ENCODE measurements around the gene GSE1.
"Not testable (repeated sequence)": the region's sequence is repeated elsewhere in the genome, so short reads cannot be mapped to it uniquely, and the experiment has no call there.

The GSE1 gene

DNA sequence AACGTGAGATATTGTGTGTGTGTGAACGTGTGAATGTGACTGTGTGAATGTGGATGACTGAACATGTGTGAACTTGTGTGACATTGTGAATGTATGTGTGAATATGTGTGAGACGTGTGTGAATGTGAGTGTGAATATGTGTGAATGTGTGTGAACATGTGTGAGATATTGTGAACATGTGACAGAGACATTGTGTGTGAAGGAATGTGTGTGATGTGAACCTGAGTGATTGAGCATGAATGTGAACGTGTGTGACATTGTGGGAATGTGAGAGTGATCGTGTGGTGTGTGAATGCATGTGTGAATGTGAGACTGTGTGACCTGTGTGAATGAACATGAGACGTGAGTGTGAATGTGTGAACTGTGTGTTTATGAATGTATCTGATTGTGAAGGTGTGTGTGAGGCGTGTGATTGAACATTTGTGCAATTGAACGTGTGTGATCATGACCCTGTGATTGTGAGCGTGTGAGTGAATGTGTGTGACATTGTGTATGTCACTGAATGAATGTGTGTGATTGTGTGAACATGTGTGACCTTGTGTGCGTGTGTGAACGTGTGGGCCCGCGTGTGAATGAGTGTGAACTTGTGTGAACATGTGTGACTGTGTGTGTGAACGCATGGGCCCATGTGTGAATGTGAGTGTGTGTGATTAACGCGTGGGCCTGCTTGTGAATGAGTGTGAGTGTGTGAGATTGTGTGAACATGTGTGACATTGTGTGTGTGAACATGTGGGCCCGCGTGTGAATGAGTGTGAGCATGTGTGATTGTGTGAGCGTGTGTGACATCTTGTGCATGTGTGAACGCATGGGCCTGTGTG, 23.2 kb upstream of the GSE1 start:
- DNase-seq (ENCODE audit: low read depth in 2 of 2), result no peak

GRCh38 chr16:85590506-85590832, 22.7 kb upstream of the GSE1 start:
- DNase-seq (ENCODE audit: low read depth in 2 of 2), result no peak

GRCh38 chr16:85591381-85591780, 21.7 kb upstream of the GSE1 start:
- DNase-seq (ENCODE audit: low read depth in 2 of 2), result no peak

DNA sequence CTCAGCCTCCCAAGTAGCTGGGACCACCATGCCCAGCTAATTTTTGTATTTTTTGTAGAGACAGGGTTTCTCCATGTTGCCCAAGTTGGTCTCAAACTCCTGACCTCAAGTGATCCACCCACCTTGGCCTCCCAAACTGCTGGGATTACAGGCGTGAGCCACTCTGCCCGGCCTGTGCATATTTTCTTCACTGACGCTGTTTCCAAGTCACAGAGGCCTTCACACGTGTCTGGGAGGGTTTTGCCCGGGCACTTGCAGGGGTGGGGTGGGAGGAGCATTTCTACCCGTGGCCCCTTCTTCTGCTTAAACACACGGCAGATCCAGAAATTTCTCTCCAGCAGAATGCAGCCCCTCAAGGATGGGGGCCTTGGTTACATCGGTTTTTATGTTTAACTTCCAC, 20.8 kb upstream of the GSE1 start:
- not testable (repeated sequence) for DNase-seq (ENCODE audit: low read depth in 2 of 2)

DNA sequence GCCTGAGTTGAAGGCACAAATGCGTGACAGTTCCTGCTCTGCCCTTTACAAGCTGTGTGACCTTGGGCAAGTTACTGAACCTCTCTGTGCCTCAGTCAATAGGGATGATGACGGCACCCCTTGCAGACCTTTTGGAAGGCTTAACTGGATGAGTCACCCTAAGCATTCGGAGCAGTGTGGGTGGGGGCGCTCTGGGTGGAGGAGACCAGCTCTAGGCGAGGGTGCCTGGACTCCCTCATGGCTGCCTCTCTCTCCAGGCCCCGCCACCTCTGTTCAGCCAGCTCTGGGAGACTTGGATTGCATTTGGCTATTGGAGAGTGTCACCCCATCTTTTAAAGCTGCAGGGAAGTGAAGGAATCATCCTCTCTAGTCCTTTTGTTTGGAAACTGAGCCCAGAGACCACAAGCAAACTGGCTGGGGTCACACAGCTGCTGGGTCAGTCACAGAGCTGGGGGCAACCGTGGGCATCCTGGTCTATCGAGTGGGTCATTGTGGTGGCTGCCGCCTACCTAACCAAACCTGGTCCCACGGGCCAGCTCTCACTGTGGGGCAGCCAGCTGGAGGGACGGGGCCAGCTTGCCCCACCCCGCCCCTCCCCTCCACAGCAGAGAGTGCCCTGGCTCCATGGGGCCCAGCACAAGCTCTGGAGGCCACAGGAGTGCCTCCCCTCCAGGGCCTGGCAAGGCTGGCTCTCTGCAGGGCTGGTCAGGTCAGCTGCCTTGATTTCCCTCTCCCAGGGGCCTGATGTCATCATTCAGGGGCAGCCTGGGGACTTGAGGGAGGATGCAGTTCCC, 20.2 kb upstream of the GSE1 start:
- DNase-seq (ENCODE audit: low read depth in 2 of 2), result no peak

DNA sequence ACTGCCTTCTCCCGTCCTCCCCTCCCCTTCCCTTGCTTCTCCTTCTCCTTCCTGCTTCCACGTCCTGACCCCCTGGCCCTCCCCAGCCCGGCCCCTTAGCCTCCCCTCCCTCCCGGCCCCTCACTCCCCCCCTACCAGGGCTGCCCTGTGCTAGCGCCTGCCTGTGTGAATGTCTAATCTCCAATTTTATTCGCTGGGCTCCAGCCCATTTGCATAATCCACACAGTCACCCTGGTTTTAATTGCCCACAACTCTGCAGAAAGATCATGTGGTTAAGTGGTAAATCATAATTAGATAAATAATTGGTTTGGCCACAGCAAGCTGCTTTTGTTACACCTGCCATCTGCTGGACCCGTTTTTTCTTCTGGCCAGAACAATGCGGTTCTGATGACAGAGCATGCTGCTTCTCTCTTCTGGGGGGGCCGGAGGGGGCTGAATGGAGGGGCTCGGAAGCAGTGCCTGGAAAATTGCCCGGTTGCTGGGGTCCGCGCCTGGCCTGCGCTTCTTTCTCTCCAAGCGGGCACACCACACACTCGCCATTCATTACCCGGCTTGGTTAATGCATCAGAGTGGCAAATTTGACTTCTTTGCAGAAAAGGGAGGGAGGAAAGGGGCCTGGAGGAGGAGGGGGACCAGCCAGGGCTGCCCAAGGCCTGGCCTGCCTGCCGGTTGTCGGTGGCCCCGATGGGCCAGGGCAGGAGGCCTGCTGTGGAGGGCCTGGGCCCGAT, 19.5 kb upstream of the GSE1 start:
- DNase-seq (ENCODE audit: low read depth in 2 of 2), result no peak

DNA sequence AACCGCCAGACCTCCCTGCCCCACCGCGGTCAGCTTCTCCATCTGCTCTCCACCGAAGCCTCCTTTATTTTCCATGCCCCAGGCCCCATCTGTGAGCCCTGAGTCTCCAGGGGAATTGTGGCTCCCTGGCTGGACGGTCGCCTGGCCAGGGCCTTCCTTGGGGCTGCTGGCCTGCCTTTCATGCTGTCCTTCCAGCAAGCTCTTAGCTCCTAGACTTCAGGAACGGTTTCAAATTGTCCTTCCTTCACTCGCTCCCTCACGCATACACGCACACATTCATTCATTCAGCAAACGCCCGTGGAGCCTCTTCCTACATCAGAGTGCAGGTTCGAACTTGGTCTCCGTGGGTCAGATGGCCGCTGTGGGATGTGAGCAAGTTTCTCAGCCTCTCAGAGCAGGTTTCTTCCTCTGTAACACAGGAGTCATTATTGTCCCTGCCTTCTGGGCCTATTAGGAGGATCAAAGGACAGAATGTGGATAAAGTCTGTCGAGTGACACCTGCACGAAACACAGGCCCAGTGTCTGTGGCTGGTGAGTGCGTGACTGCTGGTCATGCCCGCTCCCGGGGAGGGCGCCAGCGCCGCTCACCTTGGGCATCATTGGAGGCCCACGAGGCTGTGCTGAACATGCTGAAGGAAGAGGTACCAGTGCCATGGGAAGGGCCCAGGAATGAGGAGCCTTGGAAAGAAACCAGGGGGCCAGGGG, 18.7 kb upstream of the GSE1 start:
- DNase-seq (ENCODE audit: low read depth in 2 of 2), result no peak

- DNase-seq (ENCODE audit: low read depth in 2 of 2), result no peak
Measured at GRCh38 chr16:85594978-85595661, 18.0 kb upstream of the GSE1 start.

- no peak for DNase-seq (ENCODE audit: low read depth in 2 of 2)
Measured at GRCh38 chr16:85595812-85596502, 17.2 kb upstream of the GSE1 start.

GRCh38 chr16:85598141-85598540, 15.0 kb upstream of the GSE1 start:
- DNase-seq (ENCODE audit: low read depth in 2 of 2), result no peak

- no peak for DNase-seq (ENCODE audit: low read depth in 2 of 2)
Measured at GRCh38 chr16:85600078-85600477, 13.0 kb upstream of the GSE1 start.

- no peak for DNase-seq (ENCODE audit: low read depth in 2 of 2)
Measured at GRCh38 chr16:85600530-85601271, 12.4 kb upstream of the GSE1 start.

DNA sequence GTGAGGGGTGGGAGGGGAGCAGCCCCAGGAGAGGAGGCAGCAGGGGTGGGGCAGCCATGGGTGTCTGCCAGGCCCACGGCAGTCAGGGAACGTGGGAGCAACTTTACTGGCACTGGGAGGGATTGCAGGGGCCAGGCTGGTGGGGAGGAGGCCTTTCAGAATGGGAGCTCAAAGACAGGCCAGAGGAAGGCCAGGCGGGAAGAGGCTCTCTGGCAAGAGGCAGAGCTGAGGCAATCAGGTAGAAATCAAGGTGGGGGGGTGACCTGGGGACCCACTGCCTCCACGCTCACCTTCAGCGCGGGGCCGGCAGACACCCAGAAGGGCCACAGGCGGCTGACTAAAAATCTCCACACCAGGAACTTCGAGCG, 11.9 kb upstream of the GSE1 start:
- DNase-seq (ENCODE audit: low read depth in 2 of 2), result no peak

- DNase-seq (ENCODE audit: low read depth in 2 of 2), result no peak
Measured at GRCh38 chr16:85601730-85602401, 11.3 kb upstream of the GSE1 start.

DNA sequence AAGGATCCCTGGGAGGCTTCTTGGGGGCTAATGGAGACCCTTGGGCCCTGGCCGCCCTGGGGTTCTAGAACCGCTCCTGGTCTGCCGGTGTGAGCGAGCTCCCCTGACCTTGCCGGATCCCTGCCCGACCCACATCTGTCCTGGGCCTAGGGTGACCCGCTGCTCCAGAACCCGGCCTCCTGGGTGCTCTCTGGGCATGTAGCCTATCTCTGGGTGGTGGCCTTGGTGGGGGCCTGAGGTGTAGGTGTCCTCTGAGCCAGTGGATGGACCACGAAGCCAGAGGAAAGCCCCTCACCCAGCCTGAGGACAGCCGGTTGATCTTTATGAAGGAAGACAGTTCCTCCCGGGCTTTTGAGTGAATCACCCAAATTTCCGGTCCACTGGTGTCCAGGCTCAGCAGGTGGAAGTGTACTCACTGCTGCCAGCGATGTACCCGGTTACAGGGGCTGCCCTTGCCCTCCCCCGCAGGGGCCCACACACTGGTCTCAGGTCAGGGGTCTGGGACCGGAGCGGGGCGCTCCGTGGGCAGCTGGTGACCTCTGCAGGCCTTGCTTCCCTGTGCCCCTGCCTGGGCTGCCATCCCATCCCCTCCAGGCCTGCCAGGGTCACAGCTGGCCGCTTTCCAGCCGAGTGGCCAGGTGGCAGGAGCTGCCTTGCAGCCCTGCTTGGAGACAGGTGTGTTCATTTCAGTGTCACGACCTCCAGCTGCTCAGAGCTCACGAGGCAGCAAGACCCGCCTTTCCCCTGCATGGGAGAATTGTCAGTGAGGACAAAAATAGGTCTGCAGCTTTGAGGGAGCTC, 10.5 kb upstream of the GSE1 start:
- no peak for DNase-seq (ENCODE audit: low read depth in 2 of 2)

DNA sequence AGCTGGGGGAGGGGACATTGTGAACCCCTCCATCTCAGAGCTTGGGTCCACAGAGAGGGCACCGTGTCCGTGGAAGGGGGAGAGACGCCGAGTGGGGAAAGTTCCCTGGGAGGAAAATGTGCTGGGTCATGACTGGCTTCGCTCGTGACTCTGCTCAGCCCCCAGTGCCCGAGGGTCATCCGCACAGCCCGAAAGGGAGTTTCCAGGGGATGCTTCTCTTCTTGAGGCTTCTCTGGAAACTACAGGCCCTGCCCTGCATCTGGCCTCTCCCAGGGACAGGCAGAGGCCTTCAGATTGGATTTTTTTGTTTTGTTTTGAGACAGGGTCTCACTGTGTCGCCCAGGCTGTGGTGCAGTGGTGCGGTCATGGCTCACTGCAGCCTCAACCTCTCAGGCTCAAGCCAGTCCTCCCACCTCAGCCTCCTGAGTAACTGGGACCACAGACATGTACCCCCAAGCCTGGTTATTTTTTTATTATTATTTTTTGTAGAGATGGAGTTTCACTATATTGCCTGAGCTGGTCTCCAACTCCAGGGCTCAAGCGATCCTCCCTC, 9.8 kb upstream of the GSE1 start:
- no peak for DNase-seq (ENCODE audit: low read depth in 2 of 2)

- no peak for DNase-seq (ENCODE audit: low read depth in 2 of 2)
Measured at GRCh38 chr16:85604145-85604705, 8.9 kb upstream of the GSE1 start.

Measured in stimulated activated CD8-positive, alpha-beta memory T cell treated with anti-CD3 and anti-CD28 coated beads, Interleukin-2, amount 100 ng/mL, for 1 hour (primary cell).